K562 (cell line): ENCODE results near the gene EDA. TPM values are rescaled to one million over a fixed set of nuclear protein-coding genes. Genes with fewer than 3 reads are reported as not detected.

ENCODE experiments used
- ATAC-seq: fragments of 200-7000 bp; cut with Tn5 transposase; 3 replicates; pipeline ENCODE4 v1.9.1; 2020; ENCODE audit warnings: moderate library complexity
- BruUV-seq: library from RNA; stranded (reverse); fragments of 400-500 nt; replicated peaks from 2 replicates; lab custom pipeline; 2021; lab: Mats Ljungman, UMichigan
- CTCF ChIA-PET: fragments of 300-600 bp; formaldehyde crosslinking; extraction: SDS; loops from one replicate; lab custom pipeline; 2021; ENCODE audit warnings: low intra/inter-chr PET ratio; lab: Yijun Ruan, JAX
- POLR2A ChIA-PET: fragments of 300-600, 350-650 bp; sonication (Branson Sonifier 250); formaldehyde crosslinking; extraction: SDS; loops from one replicate; lab custom pipeline; 2021; ENCODE audit warnings: antibody characterized with exemption, inconsistent platforms; lab: Yijun Ruan, JAX
- DNase-seq, 4 experiments: peaks; one replicate each; pipeline versions ENCODE4 v3.0.0 to v3.0.0-alpha.2; 2011 to 2018; ENCODE audit warnings: low spot score in 3 of 4, mixed read lengths in 3 of 4; ENCODE audit errors: extremely low read depth in 1 of 4
- FAIRE-seq: peaks from 2 replicates; lab custom pipeline; 2011; peaks lifted over from hg19 to GRCh38; lab: Jason Lieb, UNC
- H2AFZ ChIP-seq: 2 replicates; pipeline ENCODE4 v1.6.0; 2011; ENCODE audit warnings: low read depth, low read length, control low read depth, inconsistent platforms
- H3K27ac ChIP-seq: fragments of 200-600 bp; 3 replicates; pipeline ENCODE4 v1.8.0; 2011; ENCODE audit warnings: low read depth, mild to moderate bottlenecking, control low read depth, inconsistent platforms, low read length, moderate library complexity, mixed read lengths; ENCODE audit errors: extremely low read depth
- H3K27me3 ChIP-seq, 2 experiments: fragments of 300-600 bp in 1 of 2; 2 replicates in 1 of 2; 3 replicates in 1 of 2; pipeline versions ENCODE4 v1.6.0 to v1.8.0; 2011; ENCODE audit warnings: inconsistent platforms in 2 of 2, low read length in 2 of 2, mild to moderate bottlenecking in 1 of 2, mixed read lengths in 1 of 2, moderate library complexity in 1 of 2; ENCODE audit not compliant: control insufficient read depth in 2 of 2, insufficient read depth in 2 of 2
- H3K36me3 ChIP-seq: fragments of 300-600 bp; 3 replicates; pipeline ENCODE4 v1.8.0; 2011; ENCODE audit warnings: mild to moderate bottlenecking, low read length, inconsistent platforms; ENCODE audit not compliant: control insufficient read depth, insufficient read depth
- H3K4me1 ChIP-seq, 2 experiments: fragments of 200-600 bp in 1 of 2; replicated peaks in 1 of 2; 2 replicates in 1 of 2; 3 replicates in 1 of 2; pipeline versions ENCODE4 v1.5.1 to v1.8.0; 2011; ENCODE audit warnings: inconsistent platforms in 2 of 2, low read length in 2 of 2, mild to moderate bottlenecking in 1 of 2, mixed read lengths in 1 of 2, moderate library complexity in 1 of 2; ENCODE audit not compliant: control insufficient read depth in 2 of 2, insufficient read depth in 2 of 2
- H3K4me2 ChIP-seq: 2 replicates; pipeline ENCODE4 v1.6.1; 2011; ENCODE audit warnings: low read length, control low read depth, inconsistent platforms, mixed read lengths; ENCODE audit not compliant: insufficient read depth
- H3K4me3 ChIP-seq: fragments of 200-600 bp; sonication (generic), shearing (Covaris generic); 2 replicates; pipeline ENCODE4 v1.5.1; 2016; ENCODE audit warnings: control low read depth, inconsistent platforms
- H3K79me2 ChIP-seq: fragments of 200-600 bp; 3 replicates; pipeline ENCODE4 v1.8.0; 2011; ENCODE audit warnings: low read length, inconsistent platforms; ENCODE audit not compliant: control insufficient read depth, insufficient read depth
- H3K9ac ChIP-seq, 2 experiments: 2 replicates each; pipeline versions ENCODE4 v1.6.0 to v1.6.1; 2011; ENCODE audit warnings: low read depth in 2 of 2, low read length in 2 of 2, control low read depth in 1 of 2, inconsistent platforms in 1 of 2, mild to moderate bottlenecking in 1 of 2, mixed read lengths in 1 of 2; ENCODE audit not compliant: insufficient read depth in 1 of 2
- H3K9me1 ChIP-seq: one replicate; pipeline ENCODE4 v1.6.0; 2011; ENCODE audit warnings: inconsistent platforms, mild to moderate bottlenecking, low read length, moderate library complexity; ENCODE audit not compliant: control insufficient read depth, insufficient read depth
- H3K9me3 ChIP-seq: replicated peaks from 2 replicates; pipeline ENCODE4 v1.5.1; 2011; ENCODE audit warnings: low read depth, low read length, inconsistent platforms; ENCODE audit not compliant: control insufficient read depth, insufficient read depth
- H4K20me1 ChIP-seq: replicated peaks from 2 replicates; pipeline ENCODE4 v1.6.1; 2011; ENCODE audit warnings: low read length, inconsistent platforms, mixed read lengths; ENCODE audit not compliant: control insufficient read depth, insufficient read depth
- CHAMP1 ChIP-seq: fragments of 450-650 bp; IDR thresholded peaks from 2 replicates; pipeline ENCODE4 v1.6.1; 2016; ENCODE audit warnings: mild to moderate bottlenecking
- HDGF ChIP-seq: fragments of 450-650 bp; IDR thresholded peaks from 2 replicates; pipeline ENCODE4 v1.6.1; 2016
- HINFP ChIP-seq: fragments of 450-650 bp; conservative IDR thresholded peaks from 2 replicates; pipeline ENCODE4 v1.6.1; 2016; ENCODE audit warnings: missing genetic modification characterization, low read depth, mild to moderate bottlenecking, control low read depth, missing compliant biosample characterization
- MAFG ChIP-seq: fragments of 450-650 bp; conservative IDR thresholded peaks from 2 replicates; pipeline ENCODE4 v1.6.1; 2016; ENCODE audit warnings: missing genetic modification characterization, missing compliant biosample characterization
- NELFE ChIP-seq: IDR thresholded peaks from 2 replicates; pipeline ENCODE4 v1.6.1; 2011; ENCODE audit warnings: mild to moderate bottlenecking; ENCODE audit not compliant: insufficient read depth, insufficient read length
- RAD21 ChIP-seq, 2 experiments: fragments of 250-450 bp in 1 of 2; fragments of 450-650 bp in 1 of 2; sonication (Bioruptor Pico) in 1 of 2; formaldehyde crosslinking in 1 of 2; IDR thresholded peaks in 1 of 2; conservative IDR thresholded peaks in 1 of 2; 2 replicates each; pipeline versions ENCODE4 v1.4.0 to v1.8.0; 2020 to 2022; ENCODE audit warnings: mild to moderate bottlenecking in 2 of 2, moderate library complexity in 1 of 2
- SAP30 ChIP-seq: fragments of 200-600 bp; sonication (generic); IDR thresholded peaks from 2 replicates; pipeline ENCODE4 v1.6.1; 2012; ENCODE audit warnings: borderline replicate concordance, low read depth, mild to moderate bottlenecking, moderate library complexity, low read length, control low read depth, inconsistent platforms; ENCODE audit not compliant: insufficient read depth, poor library complexity, severe bottlenecking
- SRSF3 ChIP-seq: fragments of 200-400 bp; formaldehyde crosslinking; IDR thresholded peaks from 2 replicates; pipeline ENCODE4 v1.6.1; 2016; ENCODE audit warnings: mild to moderate bottlenecking, low read length, moderate library complexity; ENCODE audit not compliant: insufficient read depth
- TBP ChIP-seq: optimal IDR thresholded peaks from 2 replicates; pipeline ENCODE3; 2011; ENCODE audit warnings: low read depth, low read length, improper control_type of control experiment
- ZNF174 ChIP-seq: fragments of 250-450 bp; sonication (Bioruptor Pico); IDR thresholded peaks from 2 replicates; pipeline ENCODE4 v1.4.0; 2020; ENCODE audit warnings: mild to moderate bottlenecking
- WGBS: fragments of 100-300 bp; shearing (Covaris generic); methylation state at CpG from one replicate; pipeline ENCODE4 v1.1.6; 2016; ENCODE audit warnings: low coverage, mixed read lengths; ENCODE audit not compliant: insufficient coverage; ENCODE audit errors: missing lambda C conversion rate; 5-methylcytosine and 5-hydroxymethylcytosine counted together
- in situ Hi-C: fragments of 300-500 bp; cut with MboI; formaldehyde crosslinking; loops from 4 replicates; pipeline ENCODE4 v1.15.0; 2018; ENCODE audit warnings: inconsistent platforms, mixed read lengths
- intact Hi-C: fragments of 100-400 bp; cut with micrococcal nuclease; formaldehyde crosslinking; loops from 2 replicates; pipeline ENCODE4 v1.14.2; 2022
- polyA plus RNA-seq, 8 experiments: library from polyadenylated mRNA; depleted of rRNA in 4 of 8; stranded (reverse) in 5 of 8; unstranded in 3 of 8; fragments of >200 nt; fragmentation: Nextera tagmentation in 2 of 8; fragmentation: Illumina TruSeq in 1 of 8; extraction: Ambion mirVana in 2 of 8; extraction: Trizol in 1 of 8; gene quantifications; 2 replicates each; pipeline versions ENCODE4 v1.2.1 to v1.2.3, GENCODE V29; 2011 to 2014; ENCODE audit warnings: inconsistent platforms in 1 of 8, missing spikeins in 1 of 8
- total RNA-seq, 7 experiments: library from RNA; depleted of rRNA in 6 of 7; stranded (reverse); fragments of >200 nt in 6 of 7; fragmentation: Illumina TruSeq in 2 of 7; extraction: Trizol in 2 of 7; gene quantifications; 2 replicates each; pipeline versions ENCODE4 v1.2.1 to v1.2.3, GENCODE V29; 2011 to 2021; ENCODE audit warnings: low replicate concordance in 1 of 7
- TF ChIP-seq, protein P1 (sequence below): fragments of 250-450 bp; sonication (Bioruptor Pico); IDR thresholded peaks from 2 replicates; pipeline ENCODE4 v1.4.0; 2020; ENCODE audit warnings: borderline replicate concordance
- TF ChIP-seq, protein P2 (sequence below), 2 experiments: IDR thresholded peaks in 1 of 2; conservative IDR thresholded peaks in 1 of 2; 2 replicates each; pipeline ENCODE4 v1.6.1; 2016; ENCODE audit warnings: low read depth in 2 of 2, mild to moderate bottlenecking in 1 of 2, missing compliant biosample characterization in 1 of 2, missing genetic modification characterization in 1 of 2, moderate library complexity in 1 of 2

The EDA gene
- total and polyA plus RNA-seq, 9 of the 15 experiments (the other 6 are each of a cell fraction or from before 2014, with no cell fraction given) = 0.03 to 0.40 (median 0.07) TPM

DNA sequence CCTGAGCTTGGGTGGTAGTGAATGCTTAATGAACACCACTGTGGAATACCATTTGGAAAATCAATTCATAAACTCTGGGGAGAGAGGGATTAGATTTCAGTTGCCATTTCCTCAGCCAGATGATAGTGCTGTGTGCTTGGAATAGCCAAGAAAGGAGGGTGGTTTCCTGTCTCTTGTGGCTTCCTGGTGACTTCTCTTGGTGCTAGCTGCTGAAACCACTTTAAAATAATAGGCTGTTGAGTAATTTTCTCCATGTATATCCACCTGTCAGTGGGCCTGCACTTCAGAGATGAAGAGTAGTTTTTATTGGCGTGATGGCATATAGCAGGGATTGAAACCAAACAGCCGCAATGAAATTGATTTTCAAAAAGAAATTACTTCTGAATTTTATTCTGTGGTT, 11.8 kb downstream of the EDA start:
- Histone ChIP-seq H3K27me3 (no peaks in the 10 kb centered on the region; a peak in 1 of 5 replicates), H3K9me1 (no peaks in the 10 kb centered on the region), H3K4me2 (no peak overlapping the region), H3K79me2 (no peaks in the 10 kb centered on the region), H3K27ac (no peak overlapping the region), H3K4me3 (no peak overlapping the region), H4K20me1 (no peaks in the 10 kb centered on the region), H3K4me1 (no peaks in the 10 kb centered on the region), H2AFZ (no peak overlapping the region), H3K9ac (no peak overlapping the region), H3K36me3 (no peaks in the 10 kb centered on the region), H3K9me3 (no peaks in the 10 kb centered on the region)
- intact Hi-C loops (no loop called here), in situ Hi-C loops (no loop called here)
- ATAC-seq = no peak
- FAIRE-seq = no peak
- no peak for DNase-seq
- WGBS = 0% methylated on average over 2 of the region's 2 CpGs
- ChIA-PET POLR2A (no interaction called here), CTCF (no interaction called here)
- no TSS peak for BruUV-seq
- TF ChIP-seq MAFG (tag) = no peak
- no peak for TF ChIP-seq SAP30
- no peak for TF ChIP-seq RAD21 (CRISPR knock-in tag; conservative IDR thresholded peaks at IDR 0.05 in 1 of 2, IDR thresholded peaks at IDR 0.05 in 1 of 2)
- TF ChIP-seq SRSF3 = no peak
- no peak for TF ChIP-seq NELFE
- TF ChIP-seq, protein P1, sequence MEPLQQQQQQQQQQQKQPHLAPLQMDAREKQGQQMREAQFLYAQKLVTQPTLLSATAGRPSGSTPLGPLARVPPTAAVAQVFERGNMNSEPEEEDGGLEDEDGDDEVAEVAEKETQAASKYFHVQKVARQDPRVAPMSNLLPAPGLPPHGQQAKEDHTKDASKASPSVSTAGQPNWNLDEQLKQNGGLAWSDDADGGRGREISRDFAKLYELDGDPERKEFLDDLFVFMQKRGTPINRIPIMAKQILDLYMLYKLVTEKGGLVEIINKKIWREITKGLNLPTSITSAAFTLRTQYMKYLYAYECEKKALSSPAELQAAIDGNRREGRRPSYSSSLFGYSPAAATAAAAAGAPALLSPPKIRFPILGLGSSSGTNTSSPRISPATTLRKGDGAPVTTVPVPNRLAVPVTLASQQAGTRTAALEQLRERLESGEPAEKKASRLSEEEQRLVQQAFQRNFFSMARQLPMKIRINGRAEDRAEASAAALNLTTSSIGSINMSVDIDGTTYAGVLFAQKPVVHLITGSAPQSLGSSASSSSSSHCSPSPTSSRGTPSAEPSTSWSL = no peak
- no peak for TF ChIP-seq HDGF
- TF ChIP-seq, protein P2, sequence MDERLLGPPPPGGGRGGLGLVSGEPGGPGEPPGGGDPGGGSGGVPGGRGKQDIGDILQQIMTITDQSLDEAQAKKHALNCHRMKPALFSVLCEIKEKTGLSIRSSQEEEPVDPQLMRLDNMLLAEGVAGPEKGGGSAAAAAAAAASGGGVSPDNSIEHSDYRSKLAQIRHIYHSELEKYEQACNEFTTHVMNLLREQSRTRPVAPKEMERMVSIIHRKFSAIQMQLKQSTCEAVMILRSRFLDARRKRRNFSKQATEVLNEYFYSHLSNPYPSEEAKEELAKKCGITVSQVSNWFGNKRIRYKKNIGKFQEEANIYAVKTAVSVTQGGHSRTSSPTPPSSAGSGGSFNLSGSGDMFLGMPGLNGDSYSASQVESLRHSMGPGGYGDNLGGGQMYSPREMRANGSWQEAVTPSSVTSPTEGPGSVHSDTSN (CRISPR knock-in tag; IDR thresholded peaks at IDR 0.05; ENCODE audit: low read depth) = no peak
- TF ChIP-seq, protein P2 (tag; conservative IDR thresholded peaks at IDR 0.05; ENCODE audit: low read depth) = no peak
- no peak for TF ChIP-seq CHAMP1
- no peak for TF ChIP-seq HINFP
- no peak for TF ChIP-seq ZNF174 (CRISPR knock-in tag)
- TF ChIP-seq TBP = no peak
